ENCODE data around the gene MAD1L1.

Gene MAD1L1

DNA sequence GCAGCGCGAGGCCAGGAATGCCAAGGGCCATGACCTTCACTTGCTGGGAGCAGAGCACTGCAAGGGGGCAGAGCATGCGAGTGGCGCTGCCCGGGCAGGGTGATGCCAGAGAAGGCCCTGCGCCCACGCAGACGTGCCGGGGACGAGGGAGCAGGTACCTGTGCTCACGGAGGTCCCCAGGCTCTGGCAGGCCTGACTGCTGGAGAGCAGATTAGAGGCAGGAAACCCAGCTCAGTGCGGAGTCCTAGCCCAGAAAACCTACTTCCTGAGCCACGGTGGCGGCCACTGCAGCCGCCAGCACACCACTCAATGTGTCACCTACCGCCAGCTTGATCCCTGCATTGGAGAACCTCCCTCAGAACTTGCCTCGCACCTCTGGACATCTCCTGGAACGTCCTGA, 148.4 kb downstream of the MAD1L1 start:
- no peaks in the 10 kb centered on the region for H4K20me1 ChIP-seq (ENCODE audit: insufficient read depth)
- H2AFZ ChIP-seq (ENCODE audit: low read depth) = no peak overlapping the region
- H3K4me3 ChIP-seq (IDR thresholded peaks at IDR 0.05; ENCODE audit: insufficient read depth, low read depth, low read length) = no peak overlapping the region
- no peaks in the 10 kb centered on the region for H3K79me2 ChIP-seq (ENCODE audit: insufficient read depth, low read depth)
- no peak overlapping the region for H3K9ac ChIP-seq
- no peaks in the 10 kb centered on the region for H3K27me3 ChIP-seq (ENCODE audit: insufficient read depth, low read depth)
- no peak overlapping the region for H3K4me2 ChIP-seq
- H3K27ac ChIP-seq = no peak overlapping the region
- no peaks in the 10 kb centered on the region for H3K36me3 ChIP-seq (ENCODE audit: insufficient read depth)
- TF ChIP-seq, protein P1, sequence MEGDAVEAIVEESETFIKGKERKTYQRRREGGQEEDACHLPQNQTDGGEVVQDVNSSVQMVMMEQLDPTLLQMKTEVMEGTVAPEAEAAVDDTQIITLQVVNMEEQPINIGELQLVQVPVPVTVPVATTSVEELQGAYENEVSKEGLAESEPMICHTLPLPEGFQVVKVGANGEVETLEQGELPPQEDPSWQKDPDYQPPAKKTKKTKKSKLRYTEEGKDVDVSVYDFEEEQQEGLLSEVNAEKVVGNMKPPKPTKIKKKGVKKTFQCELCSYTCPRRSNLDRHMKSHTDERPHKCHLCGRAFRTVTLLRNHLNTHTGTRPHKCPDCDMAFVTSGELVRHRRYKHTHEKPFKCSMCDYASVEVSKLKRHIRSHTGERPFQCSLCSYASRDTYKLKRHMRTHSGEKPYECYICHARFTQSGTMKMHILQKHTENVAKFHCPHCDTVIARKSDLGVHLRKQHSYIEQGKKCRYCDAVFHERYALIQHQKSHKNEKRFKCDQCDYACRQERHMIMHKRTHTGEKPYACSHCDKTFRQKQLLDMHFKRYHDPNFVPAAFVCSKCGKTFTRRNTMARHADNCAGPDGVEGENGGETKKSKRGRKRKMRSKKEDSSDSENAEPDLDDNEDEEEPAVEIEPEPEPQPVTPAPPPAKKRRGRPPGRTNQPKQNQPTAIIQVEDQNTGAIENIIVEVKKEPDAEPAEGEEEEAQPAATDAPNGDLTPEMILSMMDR (conservative IDR thresholded peaks at IDR 0.05; ENCODE audit: low read depth, low read length) = no peak
- no peaks in the 10 kb centered on the region for H3K4me1 ChIP-seq (ENCODE audit: low read depth, poor library complexity, severe bottlenecking)

DNA sequence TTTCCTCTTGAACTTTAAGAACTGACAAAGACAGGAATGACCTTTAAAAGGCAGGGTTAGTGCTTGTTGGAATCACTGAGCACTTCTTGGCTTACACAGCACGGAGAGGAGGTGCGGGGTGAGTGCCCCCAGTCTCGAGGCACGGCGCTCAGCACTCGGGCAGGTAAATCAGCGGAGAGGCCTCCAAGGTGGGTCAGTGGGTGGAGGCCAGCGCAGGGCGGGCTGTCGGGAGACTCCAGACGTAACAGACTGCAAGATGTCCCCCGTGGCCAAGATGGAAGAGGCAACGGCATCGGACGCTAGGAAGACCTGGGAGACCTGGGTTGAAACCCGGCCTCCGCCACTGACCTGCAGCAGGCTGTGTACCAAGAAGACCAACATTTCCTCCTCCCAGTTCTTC, 149.4 kb downstream of the MAD1L1 start:
- Histone ChIP-seq H3K4me2 (no peak overlapping the region), H3K36me3 (ENCODE audit: insufficient read depth) (no peaks in the 10 kb centered on the region), H3K9ac (no peak overlapping the region), H3K27me3 (ENCODE audit: insufficient read depth, low read depth) (no peaks in the 10 kb centered on the region), H3K79me2 (ENCODE audit: insufficient read depth, low read depth) (no peaks in the 10 kb centered on the region), H3K27ac (no peak overlapping the region), H2AFZ (ENCODE audit: low read depth) (no peak overlapping the region), H3K4me1 (ENCODE audit: low read depth, poor library complexity, severe bottlenecking) (no peaks in the 10 kb centered on the region), H4K20me1 (ENCODE audit: insufficient read depth) (no peaks in the 10 kb centered on the region), H3K4me3 (IDR thresholded peaks at IDR 0.05; ENCODE audit: insufficient read depth, low read depth, low read length) (no peak overlapping the region)
- TF ChIP-seq, protein P1 (conservative IDR thresholded peaks at IDR 0.05; ENCODE audit: low read depth, low read length) = no peak

DNA sequence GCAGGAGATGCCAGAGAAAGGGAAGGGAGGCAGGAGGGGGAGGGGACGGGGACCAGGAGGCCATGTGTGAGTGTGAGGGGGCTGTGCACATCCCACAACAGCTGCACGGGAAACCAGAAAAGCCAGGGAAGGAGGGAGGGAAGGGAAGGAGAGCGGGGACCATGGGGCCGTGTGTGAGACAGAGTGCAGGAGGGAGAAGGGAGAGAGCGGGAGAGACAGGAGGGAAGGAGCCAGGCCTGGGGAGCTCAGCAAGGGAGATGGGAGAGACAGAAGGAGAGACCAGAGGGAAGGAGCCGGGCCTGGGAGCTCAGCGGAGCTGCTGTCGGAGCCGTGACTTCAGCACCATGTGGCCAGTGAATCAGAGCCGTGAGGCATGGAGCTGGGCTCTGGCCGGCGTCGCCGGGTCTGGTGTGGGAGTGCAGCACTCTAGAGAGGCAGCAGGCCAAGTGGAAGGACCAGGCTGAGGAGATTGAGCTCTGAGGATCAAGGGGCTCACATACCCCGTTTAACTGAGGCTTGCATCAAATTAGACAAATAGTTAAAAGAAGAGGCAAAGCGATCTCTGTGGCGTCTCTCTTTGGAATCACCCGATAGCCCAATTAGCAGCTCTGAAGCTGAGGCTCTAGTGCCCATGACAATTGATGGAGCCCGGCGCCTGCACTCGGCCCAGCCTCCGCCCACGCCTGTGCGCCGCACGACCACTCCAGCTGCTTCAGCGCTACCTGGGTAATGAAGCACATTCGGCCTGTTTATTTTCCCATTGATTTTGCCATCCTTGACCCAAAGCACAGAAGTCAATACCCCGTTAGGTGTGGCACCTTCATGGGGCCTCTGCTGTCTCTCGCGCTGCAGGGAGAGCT, 150.4 kb downstream of the MAD1L1 start:
- no peaks in the 10 kb centered on the region for H3K36me3 ChIP-seq (ENCODE audit: insufficient read depth)
- H3K27ac ChIP-seq = no peak overlapping the region
- no peak overlapping the region for H3K4me3 ChIP-seq (IDR thresholded peaks at IDR 0.05; ENCODE audit: insufficient read depth, low read depth, low read length)
- H3K27me3 ChIP-seq (ENCODE audit: insufficient read depth, low read depth) = no peaks in the 10 kb centered on the region
- no peak overlapping the region for H2AFZ ChIP-seq (ENCODE audit: low read depth)
- H3K4me1 ChIP-seq (ENCODE audit: low read depth, poor library complexity, severe bottlenecking) = no peaks in the 10 kb centered on the region
- H3K4me2 ChIP-seq = no peak overlapping the region
- H3K9ac ChIP-seq = no peak overlapping the region
- TF ChIP-seq, protein P1 (conservative IDR thresholded peaks at IDR 0.05; ENCODE audit: low read depth, low read length) = no peak
- H3K79me2 ChIP-seq (ENCODE audit: insufficient read depth, low read depth) = no peaks in the 10 kb centered on the region
- no peaks in the 10 kb centered on the region for H4K20me1 ChIP-seq (ENCODE audit: insufficient read depth)

DNA sequence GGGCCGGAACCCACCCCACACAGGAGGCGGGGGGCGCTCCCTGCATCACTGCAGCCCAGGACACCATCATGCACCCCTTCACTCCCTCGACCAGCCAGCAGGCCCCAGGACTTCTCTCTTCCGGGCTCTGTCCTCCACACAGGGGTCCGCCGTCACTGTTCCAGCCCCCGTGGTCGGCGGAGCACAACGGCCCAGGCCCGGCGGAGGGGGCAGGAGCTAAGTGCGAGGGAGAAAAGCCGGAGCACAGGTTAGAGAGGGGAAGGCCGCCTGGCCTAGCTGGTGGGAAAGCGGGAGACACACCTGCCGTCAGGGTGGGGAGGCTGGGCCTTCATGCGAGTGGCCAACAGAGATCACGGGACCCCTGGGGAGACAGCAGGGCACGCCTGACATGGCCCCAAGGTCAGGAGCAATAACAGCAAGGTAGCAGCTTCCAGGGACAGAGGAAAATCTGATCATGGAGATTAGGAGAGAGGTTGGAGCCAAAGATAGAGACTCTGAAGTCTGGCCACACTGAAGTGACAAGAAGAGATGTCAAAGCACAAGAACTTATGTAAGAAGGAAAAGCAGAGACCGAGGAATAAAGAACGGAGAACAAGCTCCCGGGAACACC, 151.1 kb downstream of the MAD1L1 start:
- no peaks in the 10 kb centered on the region for H4K20me1 ChIP-seq (ENCODE audit: insufficient read depth)
- TF ChIP-seq, protein P1 (conservative IDR thresholded peaks at IDR 0.05; ENCODE audit: low read depth, low read length) = no peak
- H3K4me2 ChIP-seq = no peak overlapping the region
- no peak overlapping the region for H2AFZ ChIP-seq (ENCODE audit: low read depth)
- H3K9ac ChIP-seq = no peak overlapping the region
- H3K79me2 ChIP-seq (ENCODE audit: insufficient read depth, low read depth) = no peaks in the 10 kb centered on the region
- no peak overlapping the region for H3K27ac ChIP-seq
- H3K4me3 ChIP-seq (IDR thresholded peaks at IDR 0.05; ENCODE audit: insufficient read depth, low read depth, low read length) = no peak overlapping the region
- no peaks in the 10 kb centered on the region for H3K36me3 ChIP-seq (ENCODE audit: insufficient read depth)
- H3K4me1 ChIP-seq (ENCODE audit: low read depth, poor library complexity, severe bottlenecking) = no peaks in the 10 kb centered on the region
- H3K27me3 ChIP-seq (ENCODE audit: insufficient read depth, low read depth) = no peaks in the 10 kb centered on the region
